AG04450 (cell line): ENCODE measurements around the gene SORCS2. TPM values are rescaled to one million over a fixed set of nuclear protein-coding genes. Genes with fewer than 3 reads are reported as not detected.

Experiments used
- CTCF ChIA-PET: fragments of 300-600, 350-600 bp; formaldehyde crosslinking; extraction: SDS; loops from one replicate; lab custom pipeline; 2022; ENCODE audit warnings: antibody characterized with exemption, inconsistent platforms; lab: Charles Lee
- POLR2A ChIA-PET: fragments of 350-600 bp; formaldehyde crosslinking; extraction: SDS; loops from one replicate; lab custom pipeline; 2021; ENCODE audit warnings: antibody characterized with exemption, inconsistent platforms; lab: Yijun Ruan, JAX
- DNase-seq: peaks from one replicate; pipeline ENCODE4 v3.0.0-alpha.2; 2011; ENCODE audit warnings: low read depth, low spot score
- H3K27ac ChIP-seq: one replicate; pipeline ENCODE4 v1.5.1; 2012; ENCODE audit warnings: low read depth, low read length, control low read depth
- H3K27me3 ChIP-seq: one replicate; pipeline ENCODE4 v1.6.0; 2012; ENCODE audit warnings: low read length; ENCODE audit not compliant: control insufficient read depth, insufficient read depth
- H3K4me3 ChIP-seq: 2 replicates; pipeline ENCODE4 v1.5.1; 2011; ENCODE audit warnings: mild to moderate bottlenecking, low read depth, low read length, control low read depth
- H3K9me3 ChIP-seq: 2 replicates; pipeline ENCODE4 v1.5.1; 2012; ENCODE audit warnings: low read length; ENCODE audit not compliant: control insufficient read depth, insufficient read depth
- CTCF ChIP-seq: IDR thresholded peaks from 2 replicates; pipeline ENCODE4 v1.5.1; 2011; ENCODE audit warnings: low read depth, low read length, control low read depth, inconsistent platforms
- polyA plus RNA-seq: library from polyadenylated mRNA; depleted of rRNA; stranded (reverse); fragments of >200 nt; gene quantifications from 2 replicates; pipeline ENCODE4 v1.2.3, GENCODE V29; 2011

SORCS2 gene
- polyA plus RNA-seq, 1 experiment = 0.29 TPM

DNA sequence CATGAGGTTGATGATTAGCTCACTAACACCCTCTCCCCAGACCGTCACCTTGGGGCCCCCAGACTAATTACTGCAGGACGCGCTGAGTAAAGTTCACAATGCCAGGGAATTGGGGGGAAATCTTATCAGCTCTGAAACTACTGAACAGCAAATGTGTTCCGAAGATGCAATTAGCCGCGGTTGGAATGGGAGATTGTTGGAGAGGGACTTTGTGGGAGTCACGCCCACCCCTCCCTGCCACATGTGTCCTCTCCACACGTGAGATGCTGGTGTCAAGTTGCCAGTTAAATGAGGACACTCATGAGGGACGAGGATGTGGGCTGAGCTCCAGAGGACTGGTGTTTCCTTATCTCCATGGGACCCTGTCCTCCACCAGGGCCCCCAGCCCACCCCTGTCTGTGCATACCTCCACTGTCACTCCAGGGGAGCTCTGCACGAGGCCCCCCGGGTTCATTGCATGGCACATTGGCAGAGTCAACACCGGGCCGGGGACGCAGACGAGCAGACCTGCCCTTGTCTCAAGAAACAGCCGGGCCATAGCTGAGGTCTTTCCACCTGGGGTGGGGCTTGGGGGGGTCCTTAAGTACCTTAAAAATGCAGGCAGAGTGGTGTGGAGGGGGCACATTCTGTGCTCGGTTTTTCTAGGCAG lies 417.8 kb downstream of the SORCS2 start:
- no peak for TF ChIP-seq CTCF
- Histone ChIP-seq H3K9me3 (peaks cover 2% of the 10 kb centered on the region), H3K4me3 (no peak overlapping the region), H3K27ac (no peak overlapping the region), H3K27me3 (peaks cover 46% of the 10 kb centered on the region)
- DNase-seq = no peak
- CTCF ChIA-PET = no interaction called here
- POLR2A ChIA-PET = no interaction called here

- DNase-seq = no peak
- POLR2A ChIA-PET = no interaction called here
- H3K4me3 ChIP-seq = no peak overlapping the region
- H3K9me3 ChIP-seq = no peaks in the 10 kb centered on the region; the same call in 1 of the 2 replicates
- no peak for TF ChIP-seq CTCF
- H3K27ac ChIP-seq = no peak overlapping the region
- CTCF ChIA-PET = no interaction called here
- H3K27me3 ChIP-seq = peaks cover 42% of the 10 kb centered on the region
Observed at GRCh38 chr4:7610841-7611240, 418.5 kb downstream of the SORCS2 start.

DNA sequence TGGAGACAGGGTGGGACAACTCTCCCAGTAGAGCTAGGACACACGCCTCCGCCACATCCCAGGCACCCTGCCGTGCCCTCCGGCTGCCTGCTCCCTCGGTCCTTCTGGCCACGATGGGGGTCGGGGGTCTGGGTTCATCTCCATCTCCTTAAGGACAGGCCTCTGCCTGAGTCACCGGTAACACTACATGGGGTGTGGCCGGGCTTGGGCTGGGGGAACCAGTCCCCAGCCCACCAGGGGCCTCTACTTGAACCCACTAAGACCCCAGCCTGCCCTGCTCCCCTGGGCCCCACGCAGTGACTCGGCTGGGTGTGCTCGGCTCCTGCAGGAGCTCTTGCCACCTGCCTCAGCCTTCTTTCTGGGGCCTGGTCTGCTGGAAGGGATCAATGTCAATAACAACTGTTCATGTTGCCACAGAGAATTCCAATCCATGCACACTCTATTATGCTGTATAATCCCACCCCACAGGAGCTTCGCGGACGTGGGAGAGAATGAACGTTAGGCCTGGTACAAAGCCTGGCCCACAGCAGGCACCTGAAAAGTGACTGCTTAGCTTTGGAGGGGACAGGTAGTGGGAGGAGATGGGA lies 420.1 kb downstream of the SORCS2 start:
- Histone ChIP-seq H3K27ac (no peak overlapping the region), H3K27me3 (peaks cover 33% of the 10 kb centered on the region), H3K4me3 (no peak overlapping the region), H3K9me3 (no peaks in the 10 kb centered on the region; the same call in 1 of the 2 replicates)
- ChIA-PET POLR2A (no interaction called here), CTCF (no interaction called here)
- DNase-seq = no peak
- no peak for TF ChIP-seq CTCF

DNA sequence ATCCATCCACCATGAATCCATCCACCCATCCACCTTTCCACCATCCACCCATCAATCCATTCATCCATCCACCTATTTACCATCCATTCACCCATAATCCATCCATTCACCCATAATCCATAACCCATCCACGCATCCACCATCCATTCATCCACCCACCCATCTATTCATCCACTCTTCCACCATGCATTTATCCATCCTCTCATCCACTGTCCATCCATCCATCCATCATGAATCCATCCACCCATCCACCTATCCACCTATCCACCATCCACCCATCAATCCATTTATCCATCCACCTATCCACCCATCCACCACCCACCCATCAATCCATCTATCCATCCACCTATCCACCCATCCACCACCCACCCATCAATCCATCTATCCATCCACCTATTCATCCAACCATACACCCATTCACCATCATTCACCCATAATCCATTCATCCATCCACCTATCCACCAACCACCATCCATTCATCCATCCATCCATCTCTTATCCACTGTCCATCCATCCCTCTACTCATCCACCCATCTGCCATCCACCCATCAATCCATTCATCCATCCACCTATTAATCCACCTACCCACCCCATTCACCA lies 422.1 kb downstream of the SORCS2 start:
- Histone ChIP-seq H3K4me3 (no peak overlapping the region), H3K27ac (no peak overlapping the region), H3K27me3 (peaks cover 30% of the 10 kb centered on the region), H3K9me3 (no peaks in the 10 kb centered on the region; the same call in 1 of the 2 replicates)
- POLR2A ChIA-PET = no interaction called here
- no peak for DNase-seq
- CTCF ChIA-PET = no interaction called here
- TF ChIP-seq CTCF = no peak

DNA sequence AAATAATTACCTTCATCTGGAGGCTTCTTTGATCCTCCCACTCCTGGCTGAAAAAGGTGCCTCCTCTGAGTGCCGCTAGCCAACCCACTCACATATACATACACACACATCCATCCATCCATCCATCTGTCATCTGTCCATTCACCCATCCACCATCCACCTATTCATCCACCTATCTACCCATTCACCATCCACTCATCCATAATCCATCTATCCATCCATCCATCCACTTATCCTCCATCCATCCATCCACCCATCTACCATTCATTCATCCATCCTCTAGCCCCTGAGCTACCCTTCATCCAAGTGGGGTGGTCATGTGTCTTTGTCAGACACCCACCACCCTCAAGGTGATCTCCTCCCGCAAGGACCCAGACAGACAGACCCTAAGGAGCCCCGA lies 423.9 kb downstream of the SORCS2 start:
- H3K27me3 ChIP-seq = peaks cover 21% of the 10 kb centered on the region
- no peaks in the 10 kb centered on the region; the same call in 1 of the 2 replicates for H3K9me3 ChIP-seq
- DNase-seq = no peak
- no peak for TF ChIP-seq CTCF
- no peak overlapping the region for H3K4me3 ChIP-seq
- H3K27ac ChIP-seq = no peak overlapping the region
- ChIA-PET CTCF (no interaction called here), POLR2A (interaction anchor here (0.9 kb wide), 1 partner anchor 15 kb away, joined by 3 read pairs; no protein-coding TSS in a partner anchor)
